ENCODE results near the gene REC8. TPM values are rescaled to one million over a fixed set of nuclear protein-coding genes. Genes with fewer than 3 reads are reported as not detected.

Gene REC8
- total RNA-seq, 1 experiment from 2014 or later = 7.6 TPM

DNA sequence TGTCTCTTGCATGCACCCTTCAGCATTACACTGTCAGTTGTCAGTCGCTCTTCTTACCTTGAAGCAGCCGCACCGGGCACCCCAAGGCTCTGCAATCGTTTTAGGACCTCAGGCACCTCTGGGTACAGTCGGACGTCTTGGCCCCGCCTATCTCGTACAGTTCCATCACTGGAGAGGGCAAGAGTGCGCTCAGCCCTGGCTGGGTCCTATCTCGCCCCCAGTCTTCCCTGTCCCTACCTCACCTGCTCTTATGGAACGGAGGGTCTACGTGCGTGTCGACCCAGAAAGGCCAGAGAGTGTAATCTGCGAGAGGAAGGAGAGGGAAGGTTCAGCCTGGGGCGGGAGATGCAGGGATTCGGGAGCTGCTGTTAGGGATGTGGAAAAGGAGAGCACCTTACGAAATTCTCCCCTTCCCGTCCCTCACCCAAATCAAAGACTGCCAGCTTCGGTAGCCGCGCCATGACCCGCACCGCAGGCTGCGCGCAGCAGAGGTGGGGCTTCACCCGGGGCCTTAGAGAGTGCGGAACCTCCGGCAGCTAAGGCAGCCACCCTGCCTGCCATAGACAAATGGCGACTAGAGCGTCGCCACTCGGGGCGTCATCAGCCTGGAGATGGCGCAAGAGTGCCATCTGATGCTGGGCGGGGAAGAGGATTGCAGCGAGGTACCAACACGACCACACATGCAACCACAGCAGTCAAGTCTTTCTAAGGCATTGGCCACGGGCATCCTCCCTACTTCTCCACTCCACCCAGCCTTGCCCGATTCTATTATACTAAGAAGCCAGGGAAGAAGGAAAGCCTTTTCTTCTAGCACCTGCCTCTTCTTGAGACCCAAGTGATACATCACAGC, 43.8 kb downstream of the REC8 start, which contains the start of gene MDP1:
Gene MDP1 (minus strand): TSS at position 572 of the 850 bp plus-strand sequence. CDS start 111 bp downstream, at position 461.
- H3K36me3 ChIP-seq (ENCODE audit: control insufficient read depth in 1 of 2, insufficient read depth in 2 of 2, low read length in 2 of 2) = peaks cover 0 to 4% of the 10 kb centered on the region in 2 experiments; a peak in 2 of 4 replicates
- POLR2A ChIA-PET = interaction anchor here (1.1 to 1.2 kb wide), 2 partner anchors 13 to 27 kb away, joined by 3 to 6 read pairs; partner anchors contain the start of gene TINF2
- BruUV-seq (replicated peaks) = TSS peak; percentile 16
- TF ChIP-seq EGR1 (IDR thresholded peaks at IDR 0.05; ENCODE audit: low read depth) (no peak), ZNF274 (IDR thresholded peaks at IDR 0.05; ENCODE audit: low read depth, low read length) (no peak), ELF1 (IDR thresholded peaks at IDR 0.05; ENCODE audit: borderline replicate concordance, low read depth) (no peak; the same call in 1 of the 2 replicates), SIN3A (IDR thresholded peaks at IDR 0.05; ENCODE audit: low read depth) (peak; percentile 83), YY1 (IDR thresholded peaks at IDR 0.05; ENCODE audit: extremely low read depth, insufficient replicate concordance, low read depth, low read length) (peak; percentile 87), FOSL1 (IDR thresholded peaks at IDR 0.05; ENCODE audit: low read depth) (no peak), POLR2AphosphoS5 (IDR thresholded peaks at IDR 0.05; ENCODE audit: low read depth, low read length) (peak; percentile 88), EZH2 (IDR thresholded peaks at IDR 0.05) (no peak), TCF7L2 (IDR thresholded peaks at IDR 0.05; ENCODE audit: borderline replicate concordance, extremely low read depth, insufficient read depth, insufficient read length) (peak; percentile 48), SRF (IDR thresholded peaks at IDR 0.05; ENCODE audit: low read depth) (no peak), ZFX (IDR thresholded peaks at IDR 0.05) (peak; percentile 51; the same call in 1 of the 2 replicates), RAD21 (IDR thresholded peaks at IDR 0.05; ENCODE audit: low read depth) (peak; percentile 61), CBX3 (IDR thresholded peaks at IDR 0.05; ENCODE audit: low read depth) (peak; percentile 90)
- TF ChIP-seq, protein P1, sequence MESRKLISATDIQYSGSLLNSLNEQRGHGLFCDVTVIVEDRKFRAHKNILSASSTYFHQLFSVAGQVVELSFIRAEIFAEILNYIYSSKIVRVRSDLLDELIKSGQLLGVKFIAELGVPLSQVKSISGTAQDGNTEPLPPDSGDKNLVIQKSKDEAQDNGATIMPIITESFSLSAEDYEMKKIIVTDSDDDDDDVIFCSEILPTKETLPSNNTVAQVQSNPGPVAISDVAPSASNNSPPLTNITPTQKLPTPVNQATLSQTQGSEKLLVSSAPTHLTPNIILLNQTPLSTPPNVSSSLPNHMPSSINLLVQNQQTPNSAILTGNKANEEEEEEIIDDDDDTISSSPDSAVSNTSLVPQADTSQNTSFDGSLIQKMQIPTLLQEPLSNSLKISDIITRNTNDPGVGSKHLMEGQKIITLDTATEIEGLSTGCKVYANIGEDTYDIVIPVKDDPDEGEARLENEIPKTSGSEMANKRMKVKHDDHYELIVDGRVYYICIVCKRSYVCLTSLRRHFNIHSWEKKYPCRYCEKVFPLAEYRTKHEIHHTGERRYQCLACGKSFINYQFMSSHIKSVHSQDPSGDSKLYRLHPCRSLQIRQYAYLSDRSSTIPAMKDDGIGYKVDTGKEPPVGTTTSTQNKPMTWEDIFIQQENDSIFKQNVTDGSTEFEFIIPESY (IDR thresholded peaks at IDR 0.05; ENCODE audit: extremely low read depth, insufficient replicate concordance, low read length) = no peak
- TF ChIP-seq, protein P2, sequence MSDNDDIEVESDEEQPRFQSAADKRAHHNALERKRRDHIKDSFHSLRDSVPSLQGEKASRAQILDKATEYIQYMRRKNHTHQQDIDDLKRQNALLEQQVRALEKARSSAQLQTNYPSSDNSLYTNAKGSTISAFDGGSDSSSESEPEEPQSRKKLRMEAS (IDR thresholded peaks at IDR 0.05) = peak; percentile 83
- TF ChIP-seq, protein P3, sequence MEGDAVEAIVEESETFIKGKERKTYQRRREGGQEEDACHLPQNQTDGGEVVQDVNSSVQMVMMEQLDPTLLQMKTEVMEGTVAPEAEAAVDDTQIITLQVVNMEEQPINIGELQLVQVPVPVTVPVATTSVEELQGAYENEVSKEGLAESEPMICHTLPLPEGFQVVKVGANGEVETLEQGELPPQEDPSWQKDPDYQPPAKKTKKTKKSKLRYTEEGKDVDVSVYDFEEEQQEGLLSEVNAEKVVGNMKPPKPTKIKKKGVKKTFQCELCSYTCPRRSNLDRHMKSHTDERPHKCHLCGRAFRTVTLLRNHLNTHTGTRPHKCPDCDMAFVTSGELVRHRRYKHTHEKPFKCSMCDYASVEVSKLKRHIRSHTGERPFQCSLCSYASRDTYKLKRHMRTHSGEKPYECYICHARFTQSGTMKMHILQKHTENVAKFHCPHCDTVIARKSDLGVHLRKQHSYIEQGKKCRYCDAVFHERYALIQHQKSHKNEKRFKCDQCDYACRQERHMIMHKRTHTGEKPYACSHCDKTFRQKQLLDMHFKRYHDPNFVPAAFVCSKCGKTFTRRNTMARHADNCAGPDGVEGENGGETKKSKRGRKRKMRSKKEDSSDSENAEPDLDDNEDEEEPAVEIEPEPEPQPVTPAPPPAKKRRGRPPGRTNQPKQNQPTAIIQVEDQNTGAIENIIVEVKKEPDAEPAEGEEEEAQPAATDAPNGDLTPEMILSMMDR (IDR thresholded peaks at IDR 0.05 in 2 of 3, conservative IDR thresholded peaks at IDR 0.05 in 1 of 3; ENCODE audit: borderline replicate concordance in 1 of 3, insufficient read depth in 1 of 3, low read depth in 2 of 3, low read length in 2 of 3) = peak; percentile 23 to 64 (median 40); a peak in 3 of 6 replicates
- TF ChIP-seq, protein P4, sequence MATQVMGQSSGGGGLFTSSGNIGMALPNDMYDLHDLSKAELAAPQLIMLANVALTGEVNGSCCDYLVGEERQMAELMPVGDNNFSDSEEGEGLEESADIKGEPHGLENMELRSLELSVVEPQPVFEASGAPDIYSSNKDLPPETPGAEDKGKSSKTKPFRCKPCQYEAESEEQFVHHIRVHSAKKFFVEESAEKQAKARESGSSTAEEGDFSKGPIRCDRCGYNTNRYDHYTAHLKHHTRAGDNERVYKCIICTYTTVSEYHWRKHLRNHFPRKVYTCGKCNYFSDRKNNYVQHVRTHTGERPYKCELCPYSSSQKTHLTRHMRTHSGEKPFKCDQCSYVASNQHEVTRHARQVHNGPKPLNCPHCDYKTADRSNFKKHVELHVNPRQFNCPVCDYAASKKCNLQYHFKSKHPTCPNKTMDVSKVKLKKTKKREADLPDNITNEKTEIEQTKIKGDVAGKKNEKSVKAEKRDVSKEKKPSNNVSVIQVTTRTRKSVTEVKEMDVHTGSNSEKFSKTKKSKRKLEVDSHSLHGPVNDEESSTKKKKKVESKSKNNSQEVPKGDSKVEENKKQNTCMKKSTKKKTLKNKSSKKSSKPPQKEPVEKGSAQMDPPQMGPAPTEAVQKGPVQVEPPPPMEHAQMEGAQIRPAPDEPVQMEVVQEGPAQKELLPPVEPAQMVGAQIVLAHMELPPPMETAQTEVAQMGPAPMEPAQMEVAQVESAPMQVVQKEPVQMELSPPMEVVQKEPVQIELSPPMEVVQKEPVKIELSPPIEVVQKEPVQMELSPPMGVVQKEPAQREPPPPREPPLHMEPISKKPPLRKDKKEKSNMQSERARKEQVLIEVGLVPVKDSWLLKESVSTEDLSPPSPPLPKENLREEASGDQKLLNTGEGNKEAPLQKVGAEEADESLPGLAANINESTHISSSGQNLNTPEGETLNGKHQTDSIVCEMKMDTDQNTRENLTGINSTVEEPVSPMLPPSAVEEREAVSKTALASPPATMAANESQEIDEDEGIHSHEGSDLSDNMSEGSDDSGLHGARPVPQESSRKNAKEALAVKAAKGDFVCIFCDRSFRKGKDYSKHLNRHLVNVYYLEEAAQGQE (IDR thresholded peaks at IDR 0.05; ENCODE audit: low read depth) = no peak

More for the DNA sequence above, 43.8 kb downstream of the REC8 start, which contains the start of gene MDP1:
- H3K9me2 ChIP-seq (ENCODE audit: insufficient read depth) = no peaks in the 10 kb centered on the region
- H3K27ac ChIP-seq (ENCODE audit: low read depth, low read length) = peak within 1 kb of the TSS; percentile 88
- peak within 1 kb of the TSS; percentile 87 to 97 for H3K4me3 ChIP-seq (replicated peaks in 1 of 2; ENCODE audit: low read depth in 1 of 2, low read length in 2 of 2)
- peak within 1 kb of the TSS; percentile 87 for H3K4me2 ChIP-seq (ENCODE audit: low read length)
- peak within 1 kb of the TSS; percentile 77 for H3K9ac ChIP-seq (ENCODE audit: low read length)
- RAD21 ChIA-PET (ENCODE audit: low non-redundant PET in 1 of 2, low total read pairs in 2 of 2, uncharacterized antibody in 2 of 2, unreplicated experiment in 2 of 2) = no interaction called here
- ATAC-seq (peak; percentile 72), DNase-seq (ENCODE audit: low read depth, low spot score) (peak; percentile 78)
- no peak within 1 kb of the TSS for H2AFZ ChIP-seq (ENCODE audit: low read depth, low read length, poor library complexity, severe bottlenecking)
- intact Hi-C loops (cut with micrococcal nuclease) = loop anchor here (1.0 to 10.0 kb wide), 3 partner anchors 17 to 219 kb away; partner anchors contain the start of genes GMPR2 and NEDD8
- peaks cover 22 to 29% of the 10 kb centered on the region in 2 experiments for H3K4me1 ChIP-seq (ENCODE audit: control insufficient read depth in 1 of 2, insufficient read depth in 2 of 2, low read length in 2 of 2)
- no peaks in the 10 kb centered on the region for H3K9me3 ChIP-seq (ENCODE audit: control insufficient read depth in 1 of 2, insufficient read depth in 1 of 2, low read depth in 1 of 2, low read length in 2 of 2)
- CTCF ChIA-PET = interaction anchor here (0.8 to 1.5 kb wide), 6 partner anchors 13 to 93 kb away, joined by 3 to 10 read pairs (median 4); partner anchors contain the start of genes DHRS1, IRF9, NOP9 and RABGGTA
- H3K79me2 ChIP-seq (ENCODE audit: insufficient read depth, low read length) = peaks cover 30% of the 10 kb centered on the region
- no peaks in the 10 kb centered on the region for H3K27me3 ChIP-seq (ENCODE audit: insufficient read depth, low read length)
- H4K20me1 ChIP-seq (ENCODE audit: insufficient read depth) = no peaks in the 10 kb centered on the region

Measured in HCT116 (cell line).